Stimulated activated CD8-positive, alpha-beta memory T cell treated with anti-CD3 and anti-CD28 coated beads, Interleukin-7, amount 100 ng/mL, for 1 hour (primary cell): ENCODE data around the gene WDR18.

Experiments
- DNase-seq, 2 donors: peaks; one replicate each; pipeline ENCODE4 v3.0.0-alpha.2; 2020; ENCODE audit warnings: low read depth in 2 of 2

The WDR18 gene

DNA sequence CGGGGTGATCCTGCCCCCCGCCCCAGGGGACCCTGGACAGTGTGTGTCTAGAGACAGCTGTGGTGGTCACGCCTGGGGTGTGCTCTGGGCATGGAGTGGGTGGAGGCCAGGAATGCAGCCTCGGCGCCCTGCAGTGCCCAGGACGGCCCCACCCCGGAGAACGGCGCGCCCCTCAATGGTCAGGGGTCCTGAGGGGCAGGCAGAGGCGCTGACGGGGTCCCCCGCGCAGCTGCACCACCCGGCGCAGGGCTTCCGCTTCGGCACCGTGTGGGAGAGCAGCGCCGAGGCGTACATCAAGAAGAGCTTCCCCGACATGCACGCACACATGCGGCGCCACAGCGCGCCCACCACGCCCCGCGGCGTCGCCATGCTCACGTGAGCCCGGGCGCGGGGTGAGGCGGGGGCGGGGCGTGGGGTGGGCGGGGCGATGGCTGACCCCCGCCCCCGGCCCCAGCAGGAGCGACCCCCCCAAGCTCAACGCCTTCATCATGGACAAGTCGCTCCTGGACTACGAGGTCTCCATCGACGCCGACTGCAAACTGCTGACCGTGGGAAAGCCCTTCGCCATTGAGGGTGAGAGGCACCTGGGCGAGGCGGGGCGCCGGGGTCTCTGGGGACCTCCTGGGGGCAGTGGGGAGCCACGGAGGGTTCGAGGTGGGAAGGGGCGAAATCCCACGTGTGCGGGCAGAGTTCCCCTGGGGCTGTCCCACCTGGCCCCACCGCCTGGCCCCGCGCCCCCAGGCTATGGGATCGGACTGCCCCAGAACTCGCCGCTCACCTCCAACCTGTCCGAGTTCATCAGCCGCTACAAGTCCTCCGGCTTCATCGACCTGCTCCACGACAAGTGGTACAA, 23.5 kb downstream of the WDR18 start:
- DNase-seq, result no peak

DNA sequence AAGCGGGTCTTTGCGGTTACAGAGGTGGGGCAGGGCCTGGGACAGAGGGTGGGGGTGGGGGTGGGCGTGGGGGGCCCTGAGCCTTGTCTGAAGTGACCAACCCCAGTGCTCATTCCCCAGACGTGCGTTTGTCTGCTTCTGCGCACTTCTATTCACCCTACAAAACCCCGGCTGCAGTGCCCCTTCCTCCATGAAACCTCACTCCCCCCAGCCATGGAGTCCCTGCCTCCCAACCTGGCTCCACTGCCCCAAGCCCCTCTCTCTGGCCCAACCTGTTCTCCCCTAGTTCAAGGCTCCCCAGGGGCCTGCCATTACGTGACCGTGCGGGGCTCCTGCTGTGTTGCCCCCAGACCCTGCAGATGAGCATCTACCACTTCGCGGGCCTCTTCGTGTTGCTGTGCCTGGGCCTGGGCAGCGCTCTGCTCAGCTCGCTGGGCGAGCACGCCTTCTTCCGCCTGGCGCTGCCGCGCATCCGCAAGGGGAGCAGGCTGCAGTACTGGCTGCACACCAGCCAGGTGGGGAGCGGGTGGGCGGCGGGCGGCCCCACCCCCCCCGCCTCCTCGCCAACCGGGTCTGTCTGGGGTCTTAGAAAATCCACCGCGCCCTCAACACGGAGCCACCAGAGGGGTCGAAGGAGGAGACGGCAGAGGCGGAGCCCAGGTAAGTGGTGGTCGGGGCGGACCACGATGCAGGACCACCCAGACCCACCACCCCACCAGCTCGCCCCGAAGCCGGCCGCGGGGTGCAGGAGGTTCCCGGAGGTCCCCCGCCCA, 24.3 kb downstream of the WDR18 start:
- no peak for DNase-seq

DNA sequence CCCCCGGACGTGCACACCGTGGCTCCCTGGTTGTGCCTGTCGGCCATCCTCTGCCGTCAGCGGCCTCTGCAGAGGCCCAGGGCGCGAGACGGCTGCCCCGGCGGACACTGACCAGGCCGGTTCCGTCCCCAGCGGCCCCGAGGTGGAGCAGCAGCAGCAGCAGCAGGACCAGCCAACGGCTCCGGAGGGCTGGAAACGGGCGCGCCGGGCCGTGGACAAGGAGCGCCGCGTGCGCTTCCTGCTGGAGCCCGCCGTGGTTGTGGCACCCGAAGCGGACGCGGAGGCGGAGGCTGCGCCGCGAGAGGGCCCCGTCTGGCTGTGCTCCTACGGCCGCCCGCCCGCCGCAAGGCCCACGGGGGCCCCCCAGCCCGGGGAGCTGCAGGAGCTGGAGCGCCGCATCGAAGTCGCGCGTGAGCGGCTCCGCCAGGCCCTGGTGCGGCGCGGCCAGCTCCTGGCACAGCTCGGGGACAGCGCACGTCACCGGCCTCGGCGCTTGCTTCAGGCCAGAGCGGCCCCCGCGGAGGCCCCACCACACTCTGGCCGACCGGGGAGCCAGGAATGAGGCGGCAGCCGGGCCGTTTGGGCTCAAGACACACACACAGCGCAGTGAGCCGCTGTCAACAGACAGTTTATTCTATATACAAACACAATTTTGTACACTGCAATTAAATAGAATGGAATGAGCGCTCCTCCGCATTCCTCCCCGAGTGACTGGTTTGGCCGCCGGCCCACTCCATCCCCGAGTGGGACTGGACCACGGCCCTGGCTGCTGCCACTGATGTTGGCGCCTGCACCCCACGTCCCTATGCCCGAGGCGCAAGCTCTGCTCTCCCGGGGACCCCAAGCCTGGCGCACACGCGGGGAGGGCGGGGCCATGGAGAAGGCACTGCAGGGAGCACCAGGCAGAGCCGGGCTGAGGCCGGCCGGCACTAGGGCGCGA, 25.2 kb downstream of the WDR18 start:
- DNase-seq, result no peak

DNA sequence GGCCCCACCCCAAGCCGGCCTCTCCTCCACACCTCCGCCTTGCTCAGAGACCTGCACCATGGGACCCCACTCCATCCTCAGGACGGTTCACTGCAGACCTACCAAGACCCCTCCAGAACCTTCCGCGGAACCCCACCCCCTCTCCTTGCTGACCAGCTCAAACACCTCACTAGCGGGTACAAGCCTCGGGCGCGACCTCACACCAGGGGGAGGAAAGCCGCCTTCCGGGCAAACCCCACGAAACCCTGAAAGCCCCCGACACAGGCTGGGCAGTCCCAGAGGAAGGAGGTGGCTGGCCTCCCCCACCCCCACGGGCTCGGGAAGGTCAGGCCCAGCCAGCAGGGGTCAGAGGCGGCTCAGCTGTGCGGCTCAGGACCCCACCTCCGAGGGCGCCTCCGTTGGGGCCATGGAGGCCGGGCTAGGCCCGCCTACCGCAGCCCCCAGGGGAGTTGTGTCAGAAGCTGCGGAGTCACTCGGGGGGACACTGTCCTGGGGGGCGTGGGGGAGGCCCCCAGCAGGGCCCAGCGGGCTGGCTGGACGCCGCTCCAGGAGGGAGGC, 25.9 kb downstream of the WDR18 start:
- DNase-seq, result no peak

DNA sequence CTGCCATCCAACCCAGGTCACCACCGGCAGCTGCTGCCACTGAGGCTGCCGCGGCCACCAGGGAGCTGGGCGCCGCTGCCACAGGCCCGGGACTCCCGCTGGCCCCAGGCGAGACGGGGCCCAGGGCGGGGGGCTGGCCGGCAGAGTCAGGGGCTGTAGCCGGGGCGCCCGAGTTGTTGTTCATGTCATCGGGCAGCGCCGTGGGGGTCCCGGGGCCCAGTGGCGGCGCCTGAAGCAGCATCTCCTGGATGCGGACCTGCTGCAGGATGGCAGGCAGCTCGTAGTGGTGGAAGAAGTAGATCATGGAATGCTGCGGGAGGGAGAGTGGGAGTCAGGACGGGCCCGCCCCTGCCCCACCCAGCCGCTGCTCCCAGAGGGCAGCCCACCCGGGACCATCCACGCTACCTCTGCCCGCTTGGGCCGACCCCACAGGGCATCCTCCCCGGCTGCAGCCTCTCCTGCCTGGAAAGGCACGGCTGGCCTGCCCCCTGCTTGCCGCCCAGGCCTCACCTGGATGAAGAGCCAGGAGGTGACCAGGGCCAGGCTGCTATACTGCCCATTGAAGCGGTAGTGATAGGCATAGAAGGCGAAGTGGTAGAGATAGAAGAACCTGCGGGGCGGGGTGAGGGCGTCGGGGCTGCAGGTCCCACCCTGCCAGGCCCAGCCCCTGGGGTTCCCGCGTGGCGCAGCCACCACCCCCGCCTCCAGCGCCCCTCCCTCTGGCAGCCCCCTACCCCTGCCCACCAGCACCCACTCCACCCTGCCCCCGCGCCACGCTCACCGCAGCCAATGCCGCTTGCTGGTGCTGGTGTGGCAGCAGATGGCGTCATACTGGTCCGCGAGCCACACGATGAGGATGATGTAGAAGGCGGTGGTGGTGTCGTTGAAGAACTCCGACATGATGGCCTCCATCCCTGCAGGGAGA, 26.7 kb downstream of the WDR18 start:
- no peak for DNase-seq

DNA sequence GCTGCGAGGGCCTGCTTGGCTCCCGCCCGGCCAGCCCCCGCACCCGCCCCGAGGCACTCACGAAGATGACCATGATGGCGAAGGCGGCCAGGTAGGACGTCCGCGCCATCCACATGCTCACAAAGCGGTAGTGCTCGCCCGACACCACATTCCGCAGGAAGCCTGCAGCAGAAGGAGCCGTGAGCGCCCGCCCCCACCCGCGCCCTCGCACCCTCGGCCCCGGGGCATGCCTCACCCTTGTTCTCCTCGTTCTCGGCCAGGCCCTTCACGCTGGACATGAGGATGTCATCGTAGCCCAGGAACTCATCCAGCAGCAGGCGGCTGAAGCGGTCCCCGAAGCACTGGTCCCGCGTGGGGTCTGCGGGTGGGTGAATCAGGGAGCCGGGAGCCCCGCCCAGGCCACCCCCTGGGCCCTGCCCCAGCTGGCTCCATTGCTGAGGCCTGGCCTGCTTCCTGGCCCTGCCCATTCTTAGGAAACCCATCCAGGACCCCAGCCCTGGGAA, 27.7 kb downstream of the WDR18 start:
- no peak for DNase-seq

DNA sequence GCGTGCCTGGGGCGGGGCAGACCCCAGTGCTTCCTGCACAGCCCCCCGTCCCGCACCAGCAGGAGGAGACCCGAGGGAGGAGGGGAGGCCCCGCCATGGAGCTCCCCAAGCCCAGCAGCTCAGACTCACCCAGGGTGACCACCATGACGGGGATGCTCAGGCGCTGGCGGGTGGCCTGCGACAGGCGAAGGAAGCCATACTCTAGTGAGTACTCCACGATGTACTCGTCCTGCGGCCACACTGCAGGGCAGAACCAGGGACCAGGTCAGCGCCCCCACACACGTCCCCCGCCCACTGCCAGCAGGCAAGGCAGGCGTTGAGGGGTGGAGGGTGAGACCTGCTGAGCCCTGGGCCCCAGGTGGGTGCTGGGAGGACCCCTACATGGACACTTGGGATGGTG, 28.2 kb downstream of the WDR18 start:
- no peak for DNase-seq

DNA sequence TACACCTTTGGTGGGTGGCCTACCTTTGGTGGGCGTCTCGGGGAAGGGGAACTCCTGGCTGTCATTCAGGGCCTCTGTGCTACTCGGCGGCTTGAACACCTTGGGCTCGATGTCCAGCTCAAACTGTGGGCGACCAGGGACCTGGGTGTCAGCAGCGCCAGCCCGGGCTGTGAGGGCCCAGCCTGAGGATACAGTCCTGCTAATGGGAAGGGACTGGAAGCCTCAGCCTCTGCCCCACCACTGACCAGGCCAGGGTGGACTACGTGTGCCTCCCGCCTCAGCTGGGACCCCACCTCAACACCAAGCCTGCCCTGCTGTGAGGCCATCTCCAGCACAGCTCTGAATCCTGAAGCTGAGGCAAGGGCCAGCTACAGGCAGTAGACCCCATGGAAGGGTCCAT, 29.1 kb downstream of the WDR18 start:
- DNase-seq, result no peak

DNA sequence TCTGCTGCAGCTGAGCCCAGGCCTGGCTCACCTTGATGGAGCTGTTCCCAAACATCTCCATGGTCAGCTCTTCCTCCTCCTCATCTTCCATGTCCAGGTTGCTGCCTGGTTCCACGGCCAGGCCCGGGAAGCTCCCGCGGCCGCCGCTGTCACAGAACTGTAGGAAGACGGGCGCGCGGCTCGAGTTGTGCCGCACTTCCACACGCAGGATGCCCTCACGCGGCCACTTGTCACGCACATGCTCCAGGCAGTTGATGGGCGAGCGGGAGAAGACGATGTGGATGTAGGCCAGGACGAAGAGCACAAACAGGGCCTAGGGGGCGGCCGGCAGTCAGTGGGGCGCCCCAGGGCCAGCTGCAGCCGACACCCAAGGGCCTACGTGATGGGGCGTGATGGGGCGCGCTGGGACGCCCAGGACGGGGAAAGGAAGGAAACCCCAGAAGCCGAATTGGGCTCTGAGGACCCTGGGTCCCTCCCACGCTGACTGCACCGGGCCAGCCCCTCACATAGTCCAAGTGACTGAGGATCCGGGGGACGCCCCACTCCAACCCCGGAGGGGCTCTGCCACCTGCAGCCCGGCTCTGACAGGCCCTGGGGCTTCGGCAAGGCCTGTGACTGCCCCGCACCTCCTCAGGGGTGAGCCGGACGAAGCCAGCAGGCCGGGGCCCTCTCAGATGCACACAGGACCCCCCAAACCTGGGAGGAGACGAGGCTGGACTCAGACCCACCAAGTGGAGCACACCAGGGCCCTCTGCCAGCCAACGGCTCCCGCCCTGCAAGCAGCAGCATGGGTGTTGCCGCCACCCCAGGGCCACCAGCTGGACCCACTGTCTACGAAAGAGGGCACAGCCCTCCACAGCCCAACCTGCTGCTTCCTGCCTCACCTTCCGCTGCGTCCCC, 30.3 kb downstream of the WDR18 start:
- DNase-seq, result no peak

DNA sequence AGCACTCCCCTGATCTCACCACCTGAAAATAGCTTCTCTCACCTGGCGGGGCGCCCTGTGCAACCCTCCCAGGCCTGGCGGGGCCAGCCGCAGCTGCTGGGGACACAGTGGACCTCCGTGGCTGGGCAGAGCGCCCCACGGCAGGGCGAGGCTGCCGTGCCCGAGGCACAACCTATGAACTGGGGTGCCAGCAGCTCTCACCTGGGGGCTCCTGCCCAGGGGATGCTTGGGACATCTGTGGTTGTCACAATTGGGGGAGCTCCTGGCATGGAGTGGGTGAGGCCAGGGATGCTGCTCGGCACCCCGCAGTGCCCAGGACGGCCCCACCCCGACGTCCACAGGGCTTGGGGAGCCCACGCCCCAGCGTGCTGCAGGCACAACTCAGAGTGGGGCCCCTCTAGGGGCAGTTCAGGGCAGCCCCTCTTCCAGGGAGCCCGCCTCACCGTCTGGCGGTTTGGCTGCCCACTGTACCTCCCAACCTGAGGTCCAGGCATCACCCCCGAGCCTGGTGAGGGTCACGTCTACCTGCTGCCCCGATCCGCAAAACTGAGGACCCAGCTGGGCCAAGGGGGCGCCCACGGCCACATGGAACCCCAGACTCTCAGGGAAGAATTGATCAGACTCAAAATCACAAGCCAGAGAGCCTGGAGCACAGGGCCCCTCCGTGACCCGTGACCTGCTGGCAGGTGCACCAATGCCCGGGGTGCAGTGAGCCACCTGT, 31.1 kb downstream of the WDR18 start:
- DNase-seq, result no peak

DNA sequence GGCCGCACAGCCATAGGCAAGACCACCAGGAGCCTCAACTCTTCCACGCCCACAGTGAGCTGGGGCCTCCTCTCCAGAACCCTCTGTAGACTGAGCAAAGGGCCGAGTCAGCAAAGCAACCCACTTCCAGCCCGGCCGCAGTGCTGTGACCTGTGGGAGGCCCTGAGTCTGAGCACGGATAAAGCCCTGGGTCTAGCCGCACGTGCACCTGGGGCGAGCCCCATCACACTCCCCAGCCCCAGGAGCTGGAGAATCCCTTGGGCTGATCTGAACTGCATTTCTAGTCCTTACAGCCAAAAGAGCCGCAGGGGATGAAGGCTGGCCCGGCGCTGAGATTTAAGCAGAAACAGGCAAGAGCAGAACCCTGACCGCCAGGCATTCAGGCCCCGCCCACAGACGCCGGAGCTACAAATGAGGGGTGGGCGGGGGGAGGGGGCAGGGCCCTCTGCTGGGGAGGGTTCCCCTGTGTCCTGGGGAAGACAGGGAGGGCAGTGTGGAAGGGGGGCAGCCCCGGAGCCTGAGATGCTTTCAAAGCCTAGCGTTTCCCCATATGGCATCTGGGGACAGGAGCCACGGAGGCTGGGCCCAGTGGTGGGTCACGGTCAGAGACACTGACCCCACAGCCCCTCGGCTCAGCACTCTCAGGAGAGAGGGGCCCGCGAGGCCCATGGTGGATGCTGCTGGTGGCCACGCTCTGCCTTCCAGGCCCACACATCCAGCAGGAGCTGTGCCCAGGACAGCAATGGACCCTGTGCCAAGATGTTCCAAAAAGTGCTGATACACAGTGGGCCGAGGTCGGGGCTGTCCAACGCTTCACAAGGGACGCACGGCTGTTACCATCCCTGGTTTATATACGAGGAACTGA, 31.9 kb downstream of the WDR18 start:
- DNase-seq, result no peak

DNA sequence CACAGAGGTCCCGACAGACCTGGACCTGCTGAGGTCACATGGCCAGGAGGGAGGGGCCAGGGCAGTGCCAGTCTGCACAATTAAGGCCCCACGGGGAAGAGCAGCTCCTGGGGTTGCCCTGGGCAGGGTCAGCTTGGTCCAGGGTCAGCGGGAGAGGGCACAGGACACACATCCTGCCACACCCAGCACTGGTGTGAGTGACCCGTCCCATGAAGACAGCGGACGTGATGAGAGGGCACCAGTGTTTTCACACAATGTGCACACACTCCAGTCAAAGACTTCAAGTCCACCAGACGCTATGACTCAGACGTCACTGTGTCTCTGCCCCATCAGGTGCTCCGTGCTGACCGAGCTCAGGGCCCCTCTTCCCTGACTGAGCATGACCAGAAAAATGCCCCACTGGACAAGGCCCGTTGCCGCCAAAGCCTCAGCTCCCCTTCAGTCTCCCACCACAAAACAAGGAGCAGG, 32.5 kb downstream of the WDR18 start:
- no peak for DNase-seq

DNA sequence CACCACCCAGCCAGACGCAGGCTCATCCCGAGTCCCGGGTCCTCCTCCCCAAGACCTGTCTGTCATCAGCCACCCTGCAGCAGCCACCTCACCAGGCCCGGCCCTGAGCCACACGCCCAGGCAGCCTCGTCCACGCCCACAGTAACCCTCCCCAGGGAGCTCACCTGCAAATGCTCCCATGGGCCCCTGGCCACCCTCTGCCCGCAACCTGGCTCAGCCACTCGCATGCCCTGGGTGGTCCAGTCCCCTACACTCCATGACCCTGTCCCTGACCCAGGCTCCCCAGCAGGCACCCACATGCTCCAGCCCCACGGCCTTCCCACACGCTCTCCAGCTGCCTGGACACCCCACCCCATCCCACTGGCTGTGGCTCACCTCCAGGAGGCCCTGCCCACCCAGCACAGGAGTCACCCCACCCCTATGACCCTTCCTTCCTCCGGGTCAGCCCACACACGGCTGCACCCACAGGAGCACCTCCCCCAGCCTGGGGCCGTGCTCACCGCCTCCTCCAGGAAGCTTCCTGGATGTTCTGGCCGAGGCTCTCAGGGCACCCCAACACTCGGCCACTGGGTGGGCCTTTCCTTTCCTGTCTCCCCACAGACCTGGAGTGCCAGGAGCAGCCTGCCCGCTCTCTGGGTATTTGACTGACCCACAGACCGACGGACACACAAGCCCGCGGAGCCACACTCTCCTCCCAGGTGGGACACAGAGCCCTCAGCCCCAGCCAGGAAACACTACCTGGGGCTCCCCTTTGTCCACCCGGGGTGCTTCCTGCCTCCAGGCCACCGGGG, 33.2 kb downstream of the WDR18 start:
- no peak for DNase-seq

DNA sequence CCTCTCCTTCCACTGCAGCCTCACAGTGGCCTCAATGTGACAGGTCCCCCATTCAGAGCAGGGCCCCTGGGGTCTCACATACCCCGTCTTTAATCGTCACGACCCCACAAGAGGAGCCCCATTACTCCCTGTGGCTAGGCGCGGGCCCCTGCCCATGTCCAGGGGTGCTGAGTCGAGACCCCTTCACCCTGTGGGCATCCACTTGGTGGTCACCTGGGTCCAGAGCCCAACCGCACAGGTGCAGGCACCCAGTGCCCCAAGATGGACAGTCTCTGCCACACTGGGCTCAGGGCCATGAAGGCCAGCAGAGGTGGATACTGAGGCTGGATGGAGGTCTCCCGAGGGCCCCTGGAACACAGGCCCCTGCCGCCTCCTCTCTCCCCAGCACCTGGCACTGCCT, 33.8 kb downstream of the WDR18 start:
- DNase-seq, result no peak

DNA sequence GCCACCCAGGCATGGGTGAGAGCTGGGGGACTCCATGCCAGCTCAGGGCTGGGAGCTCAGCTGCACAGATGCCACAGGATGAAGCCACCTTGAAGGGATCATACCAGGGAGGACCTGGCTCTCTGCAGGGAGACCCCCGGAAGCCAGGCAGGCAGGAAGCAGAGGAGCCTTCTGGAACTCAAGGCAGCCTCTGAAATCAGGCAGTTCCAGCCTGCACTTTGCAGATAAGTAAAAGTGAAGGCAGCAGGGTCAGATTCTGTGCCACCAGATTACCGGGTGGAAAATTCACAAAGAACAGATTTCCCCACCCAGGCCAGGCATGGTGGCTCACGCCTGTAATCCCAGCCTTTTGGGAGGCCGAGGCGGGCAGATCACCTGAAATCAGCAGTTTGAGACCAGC, 34.2 kb downstream of the WDR18 start:
- no peak for DNase-seq

DNA sequence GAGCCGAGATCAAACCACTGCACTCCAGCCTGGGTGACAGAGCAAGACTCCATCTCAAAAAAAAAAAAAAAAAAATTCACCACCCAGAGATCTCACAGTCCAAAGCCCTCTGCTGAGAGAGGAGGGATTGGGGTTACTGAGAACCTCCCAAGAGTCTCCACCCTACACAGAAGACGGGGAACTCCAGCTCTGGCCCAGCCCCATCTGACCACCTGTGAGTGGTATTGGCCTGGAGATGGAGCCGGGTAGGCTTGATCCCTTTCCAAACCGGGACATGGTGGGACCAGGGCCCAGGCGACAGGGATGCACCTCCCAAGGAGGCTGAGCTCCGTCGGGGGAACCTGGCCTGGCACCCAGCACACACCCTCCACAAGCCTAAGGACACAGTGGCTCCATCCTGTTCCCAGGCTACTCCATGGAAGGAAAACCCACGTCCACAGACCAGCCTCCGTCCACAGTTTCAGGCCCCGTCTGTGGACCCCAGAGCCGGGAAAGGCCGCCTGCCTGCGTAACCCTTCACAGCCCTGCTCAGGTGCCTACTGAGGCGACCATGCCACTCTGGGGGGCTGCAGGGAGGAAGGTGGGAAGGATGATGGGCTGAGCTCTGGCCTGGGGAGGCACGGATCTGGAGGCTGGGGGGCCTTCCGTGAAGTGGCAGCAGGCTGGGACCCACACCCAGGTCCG, 34.9 kb downstream of the WDR18 start:
- DNase-seq, result no peak
